HG03460 (cell line): ENCODE measurements around the gene DKK3.

ENCODE experiments used
- ATAC-seq: cut with Tn5 transposase; IDR thresholded peaks from one replicate; pipeline ENCODE4 v1.9.1; 2021; ENCODE audit not compliant: unreplicated experiment

The DKK3 gene

GRCh38 chr11:12031856-12032544, 23.6 kb upstream of the DKK3 start:
- no peak for ATAC-seq

GRCh38 chr11:12029738-12030363, 21.4 kb upstream of the DKK3 start:
- no peak for ATAC-seq

- no peak for ATAC-seq
These were observed 20.7 kb upstream of the DKK3 start for GRCh38 chr11:12029119-12029518.

GRCh38 chr11:12028303-12028702, 19.9 kb upstream of the DKK3 start:
- no peak for ATAC-seq

GRCh38 chr11:12026331-12027211, 18.1 kb upstream of the DKK3 start:
- ATAC-seq, result no peak

- no peak for ATAC-seq
These were observed 16.0 kb upstream of the DKK3 start for GRCh38 chr11:12024254-12024926.

GRCh38 chr11:12023015-12023414, 14.6 kb upstream of the DKK3 start:
- ATAC-seq, result no peak

GRCh38 chr11:12020546-12020945, 12.1 kb upstream of the DKK3 start:
- no peak for ATAC-seq

GRCh38 chr11:12019866-12020416, 11.5 kb upstream of the DKK3 start:
- no peak for ATAC-seq

GRCh38 chr11:12019337-12019736, 10.9 kb upstream of the DKK3 start:
- no peak for ATAC-seq

GRCh38 chr11:12017865-12018453, 9.5 kb upstream of the DKK3 start:
- ATAC-seq, result no peak

- no peak for ATAC-seq
These were observed 8.8 kb upstream of the DKK3 start for GRCh38 chr11:12017243-12017678.

- ATAC-seq, result no peak
These were observed 7.8 kb upstream of the DKK3 start for GRCh38 chr11:12016246-12016645.

GRCh38 chr11:12015486-12015885, 7.1 kb upstream of the DKK3 start:
- ATAC-seq, result no peak

GRCh38 chr11:12013781-12014180, 5.4 kb upstream of the DKK3 start:
- no peak for ATAC-seq

GRCh38 chr11:12009617-12010321, 1.3 kb upstream of the DKK3 start:
- no peak for ATAC-seq

GRCh38 chr11:12008790-12009616, 577 bp upstream of the DKK3 start:
- ATAC-seq, result no peak

- ATAC-seq, result no peak
These were observed 1.2 kb downstream of the DKK3 start for GRCh38 chr11:12007230-12007593.

GRCh38 chr11:12006552-12007229, 1.7 kb downstream of the DKK3 start:
- ATAC-seq, result no peak
